Measurements from ENCODE around the gene CA14.

DNA sequence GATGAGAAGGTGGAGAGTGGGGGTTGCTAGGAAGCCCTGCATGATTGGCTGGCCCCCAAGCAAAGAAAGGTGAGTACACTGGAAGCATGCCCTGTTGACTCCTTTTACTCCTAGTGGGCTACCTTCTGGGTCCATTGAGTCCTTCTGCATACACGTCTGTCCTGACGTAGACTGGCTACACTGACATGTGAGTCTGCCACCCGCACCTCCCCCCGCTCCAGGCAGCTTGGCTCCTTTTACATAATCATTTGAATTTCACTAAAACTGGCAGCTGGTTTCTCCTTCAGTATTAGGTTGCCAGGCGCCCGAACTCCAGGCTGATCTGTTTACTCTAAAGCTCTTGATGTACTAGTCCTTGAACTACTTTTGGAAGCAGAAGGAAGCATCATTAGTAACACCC, 44.8 kb downstream of the CA14 start:
- TF ChIP-seq, protein P1, sequence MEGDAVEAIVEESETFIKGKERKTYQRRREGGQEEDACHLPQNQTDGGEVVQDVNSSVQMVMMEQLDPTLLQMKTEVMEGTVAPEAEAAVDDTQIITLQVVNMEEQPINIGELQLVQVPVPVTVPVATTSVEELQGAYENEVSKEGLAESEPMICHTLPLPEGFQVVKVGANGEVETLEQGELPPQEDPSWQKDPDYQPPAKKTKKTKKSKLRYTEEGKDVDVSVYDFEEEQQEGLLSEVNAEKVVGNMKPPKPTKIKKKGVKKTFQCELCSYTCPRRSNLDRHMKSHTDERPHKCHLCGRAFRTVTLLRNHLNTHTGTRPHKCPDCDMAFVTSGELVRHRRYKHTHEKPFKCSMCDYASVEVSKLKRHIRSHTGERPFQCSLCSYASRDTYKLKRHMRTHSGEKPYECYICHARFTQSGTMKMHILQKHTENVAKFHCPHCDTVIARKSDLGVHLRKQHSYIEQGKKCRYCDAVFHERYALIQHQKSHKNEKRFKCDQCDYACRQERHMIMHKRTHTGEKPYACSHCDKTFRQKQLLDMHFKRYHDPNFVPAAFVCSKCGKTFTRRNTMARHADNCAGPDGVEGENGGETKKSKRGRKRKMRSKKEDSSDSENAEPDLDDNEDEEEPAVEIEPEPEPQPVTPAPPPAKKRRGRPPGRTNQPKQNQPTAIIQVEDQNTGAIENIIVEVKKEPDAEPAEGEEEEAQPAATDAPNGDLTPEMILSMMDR (IDR thresholded peaks at IDR 0.05; ENCODE audit: insufficient read depth, low read length, poor library complexity, severe bottlenecking) = no peak
- no peak for TF ChIP-seq EZH2phosphoT487 (conservative IDR thresholded peaks at IDR 0.05; ENCODE audit: low read length)

Measured in SU-DHL-6 (cell line).